Activated B cell treated with CpG ODN at 0.5 μM for 24 hours (primary cell): ENCODE results near the gene IPCEF1. TPM values are rescaled to one million over a fixed set of nuclear protein-coding genes. Genes with fewer than 3 reads are reported as not detected.

Experiments
- ATAC-seq: fragments of 200-7000 bp; cut with Tn5 transposase; one replicate; pipeline ENCODE4 v1.10.0; 2021; ENCODE audit warnings: low read depth, mild to moderate bottlenecking, moderate library complexity
- CTCF ChIA-PET: fragments of 350-600 bp; sonication (Branson Sonifier 250); formaldehyde crosslinking; loops from one replicate; lab custom pipeline; 2021; ENCODE audit warnings: antibody characterized with exemption; lab: Charles Lee
- POLR2A ChIA-PET: fragments of 350-600 bp; sonication (Branson Sonifier 250); formaldehyde crosslinking; loops from one replicate; lab custom pipeline; 2021; ENCODE audit warnings: antibody characterized with exemption; lab: Charles Lee
- DNase-seq: peaks from one replicate; pipeline ENCODE4 v3.0.0; 2022
- H3K27ac Mint-ChIP-seq: one replicate; pipeline ENCODE4 v1.8.0; 2020; ENCODE audit warnings: mixed read lengths
- H3K27me3 Mint-ChIP-seq: one replicate; pipeline ENCODE4 v1.8.0; 2021; ENCODE audit warnings: mixed read lengths
- H3K36me3 Mint-ChIP-seq: one replicate; pipeline ENCODE4 v1.8.0; 2021; ENCODE audit warnings: low read depth, mixed read lengths
- H3K4me1 Mint-ChIP-seq: one replicate; pipeline ENCODE4 v1.8.0; 2021; ENCODE audit warnings: mixed read lengths
- H3K4me3 Mint-ChIP-seq: one replicate; pipeline ENCODE4 v1.8.0; 2020; ENCODE audit warnings: mild to moderate bottlenecking, mixed read lengths
- H3K9me3 Mint-ChIP-seq: one replicate; pipeline ENCODE4 v1.8.0; 2020; ENCODE audit warnings: mixed read lengths
- CTCF ChIP-seq: fragments of 200-600 bp; IDR thresholded peaks from one replicate; pipeline ENCODE4 v1.8.0; 2022; ENCODE audit warnings: antibody characterized with exemption, mild to moderate bottlenecking
- intact Hi-C: fragments of 100-400 bp; cut with micrococcal nuclease; formaldehyde crosslinking; loops from one replicate; pipeline ENCODE4 v1.15.1; 2024
- total RNA-seq: library from RNA; stranded (reverse); gene quantifications from 2 replicates; pipeline ENCODE4 v1.2.3, GENCODE V29; 2022

The IPCEF1 gene
- total RNA-seq, 1 donor from 2014 or later, result 2.1 TPM

- Mint-ChIP-seq H3K9me3 (no peaks in the 10 kb centered on the region), H3K4me1 (no peaks in the 10 kb centered on the region), H3K4me3 (no peak overlapping the region), H3K36me3 (no peaks in the 10 kb centered on the region), H3K27me3 (no peaks in the 10 kb centered on the region), H3K27ac (no peak overlapping the region)
- ChIA-PET POLR2A (no interaction called here), CTCF (no interaction called here)
- intact Hi-C loops, result no loop called here
- ATAC-seq (no peak), DNase-seq (no peak)
- no peak for TF ChIP-seq CTCF
Measured at GRCh38 chr6:154284313-154284853, 72.2 kb downstream of the IPCEF1 start.

GRCh38 chr6:154280521-154280920 lies 76.1 kb downstream of the IPCEF1 start:
- Mint-ChIP-seq H3K27ac (no peak overlapping the region), H3K27me3 (peaks cover 2% of the 10 kb centered on the region), H3K4me3 (no peak overlapping the region), H3K36me3 (no peaks in the 10 kb centered on the region), H3K9me3 (no peaks in the 10 kb centered on the region), H3K4me1 (peaks cover 11% of the 10 kb centered on the region)
- ChIA-PET POLR2A (no interaction called here), CTCF (no interaction called here)
- ATAC-seq (no peak), DNase-seq (no peak)
- intact Hi-C loops, result no loop called here
- TF ChIP-seq CTCF, result no peak

GRCh38 chr6:154277629-154278017 lies 79.0 kb downstream of the IPCEF1 start:
- ChIA-PET POLR2A (no interaction called here), CTCF (interaction anchor here (0.6 to 2.2 kb wide), 7 partner anchors 12 to 123 kb away, joined by 3 to 21 read pairs (median 4); no protein-coding TSS in a partner anchor)
- ATAC-seq, result no peak
- H3K4me1 Mint-ChIP-seq, result peaks cover 11% of the 10 kb centered on the region
- TF ChIP-seq CTCF, result no peak
- H3K36me3 Mint-ChIP-seq, result no peaks in the 10 kb centered on the region
- DNase-seq, result no peak
- peak overlapping the region; percentile 11 for H3K4me3 Mint-ChIP-seq
- H3K27ac Mint-ChIP-seq, result no peak overlapping the region
- intact Hi-C loops, result loop anchor here (1.0 to 5.0 kb wide), 3 partner anchors 93 to 1415 kb away; no protein-coding TSS in a partner anchor
- H3K9me3 Mint-ChIP-seq, result no peaks in the 10 kb centered on the region
- peaks cover 2% of the 10 kb centered on the region for H3K27me3 Mint-ChIP-seq

- Mint-ChIP-seq H3K36me3 (no peaks in the 10 kb centered on the region), H3K4me3 (peak overlapping the region; percentile 11), H3K27ac (no peak overlapping the region), H3K4me1 (peaks cover 11% of the 10 kb centered on the region), H3K27me3 (peaks cover 2% of the 10 kb centered on the region), H3K9me3 (no peaks in the 10 kb centered on the region)
- ATAC-seq (peak; percentile 47), DNase-seq (no peak)
- POLR2A ChIA-PET, result no interaction called here
- CTCF ChIA-PET, result interaction anchor here (0.6 to 2.2 kb wide), 8 partner anchors 11 to 123 kb away, joined by 3 to 21 read pairs (median 4); no protein-coding TSS in a partner anchor
- intact Hi-C loops, result loop anchor here (1.0 to 5.0 kb wide), 3 partner anchors 93 to 1415 kb away; no protein-coding TSS in a partner anchor
- no peak for TF ChIP-seq CTCF
Measured at GRCh38 chr6:154276810-154277628, 79.6 kb downstream of the IPCEF1 start.

- TF ChIP-seq CTCF, result no peak
- Mint-ChIP-seq H3K9me3 (no peaks in the 10 kb centered on the region), H3K4me1 (peaks cover 11% of the 10 kb centered on the region), H3K27me3 (peaks cover 2% of the 10 kb centered on the region), H3K4me3 (no peak overlapping the region), H3K27ac (no peak overlapping the region), H3K36me3 (no peaks in the 10 kb centered on the region)
- DNase-seq, result no peak
- ChIA-PET POLR2A (no interaction called here), CTCF (no interaction called here)
- intact Hi-C loops, result no loop called here
- ATAC-seq, result no peak
Measured at GRCh38 chr6:154274168-154274567, 82.4 kb downstream of the IPCEF1 start.
